Neutrophil (primary cell): ENCODE measurements around the gene RNASEH2B.

Experiments used
- H3K27ac ChIP-seq: fragments of 200-600 bp; sonication (generic); 2 replicates; pipeline ENCODE4 v1.5.1; 2016; ENCODE audit warnings: mild to moderate bottlenecking, moderate library complexity
- H3K27me3 ChIP-seq: fragments of 200-600 bp; sonication (generic); 2 replicates; pipeline ENCODE4 v1.6.0; 2016; ENCODE audit warnings: mild to moderate bottlenecking
- H3K36me3 ChIP-seq: fragments of 200-600 bp; sonication (generic); 2 replicates; pipeline ENCODE4 v1.5.1; 2017
- H3K4me1 ChIP-seq, 2 experiments: fragments of 200-600 bp in 1 of 2; sonication (generic) in 1 of 2; 1 replicate in 1 of 2; 2 replicates in 1 of 2; pipeline versions ENCODE4 v1.5.1 to v1.6.1; 2013 to 2016; ENCODE audit warnings: low read depth in 1 of 2, low read length in 1 of 2, mild to moderate bottlenecking in 1 of 2, moderate library complexity in 1 of 2; ENCODE audit not compliant: control insufficient read depth in 1 of 2, insufficient read depth in 1 of 2
- H3K4me3 ChIP-seq, 2 experiments: fragments of 200-600 bp in 1 of 2; sonication (generic) in 1 of 2; 1 replicate in 1 of 2; 2 replicates in 1 of 2; pipeline ENCODE4 v1.5.1; 2013 to 2016; ENCODE audit warnings: low read depth in 1 of 2, low read length in 1 of 2, mild to moderate bottlenecking in 1 of 2, moderate library complexity in 1 of 2
- H3K9me3 ChIP-seq: fragments of 200-600 bp; sonication (generic); 2 replicates; pipeline ENCODE4 v1.5.1; 2016
- CTCF ChIP-seq: fragments of 200-600 bp; sonication (generic); IDR thresholded peaks from 2 replicates; pipeline ENCODE4 v1.5.1; 2016; ENCODE audit warnings: antibody characterized with exemption

RNASEH2B gene

GRCh38 chr13:50945669-50946068 lies 36.1 kb downstream of the RNASEH2B start:
- no peak overlapping the region for H3K27ac ChIP-seq
- no peaks in the 10 kb centered on the region for H3K4me1 ChIP-seq
- peaks cover 13% of the 10 kb centered on the region for H3K36me3 ChIP-seq
- no peak overlapping the region for H3K4me3 ChIP-seq
- TF ChIP-seq CTCF: no peak
- no peaks in the 10 kb centered on the region for H3K27me3 ChIP-seq
- H3K9me3 ChIP-seq: no peaks in the 10 kb centered on the region

GRCh38 chr13:50948601-50949000 lies 39.0 kb downstream of the RNASEH2B start:
- Histone ChIP-seq H3K27me3 (no peaks in the 10 kb centered on the region), H3K36me3 (peaks cover 9% of the 10 kb centered on the region), H3K4me1 (no peaks in the 10 kb centered on the region), H3K9me3 (no peaks in the 10 kb centered on the region), H3K27ac (no peak overlapping the region), H3K4me3 (no peak overlapping the region)
- TF ChIP-seq CTCF: no peak

- peaks cover 11% of the 10 kb centered on the region for H3K36me3 ChIP-seq
- H3K4me3 ChIP-seq: no peak overlapping the region
- no peaks in the 10 kb centered on the region for H3K9me3 ChIP-seq
- no peak for TF ChIP-seq CTCF
- H3K27me3 ChIP-seq: no peaks in the 10 kb centered on the region
- H3K27ac ChIP-seq: no peak overlapping the region
- H3K4me1 ChIP-seq: no peaks in the 10 kb centered on the region
Observed at GRCh38 chr13:50950849-50951248, 41.3 kb downstream of the RNASEH2B start.

GRCh38 chr13:50951366-50951765 lies 41.8 kb downstream of the RNASEH2B start:
- H3K4me1 ChIP-seq: no peaks in the 10 kb centered on the region
- no peak for TF ChIP-seq CTCF

GRCh38 chr13:50955241-50955640 lies 45.6 kb downstream of the RNASEH2B start:
- no peaks in the 10 kb centered on the region for H3K9me3 ChIP-seq
- no peak for TF ChIP-seq CTCF
- no peaks in the 10 kb centered on the region for H3K27me3 ChIP-seq

More at GRCh38 chr13:50951366-50951765, 41.8 kb downstream of the RNASEH2B start:
- no peaks in the 10 kb centered on the region for H3K9me3 ChIP-seq
- H3K36me3 ChIP-seq: peaks cover 11% of the 10 kb centered on the region
- H3K27ac ChIP-seq: no peak overlapping the region
- H3K4me3 ChIP-seq: no peak overlapping the region
- H3K27me3 ChIP-seq: no peaks in the 10 kb centered on the region

GRCh38 chr13:50955798-50956197 lies 46.2 kb downstream of the RNASEH2B start:
- no peak overlapping the region for H3K4me3 ChIP-seq
- H3K27me3 ChIP-seq: no peaks in the 10 kb centered on the region
- no peaks in the 10 kb centered on the region for H3K4me1 ChIP-seq
- no peak for TF ChIP-seq CTCF
- peaks cover 4% of the 10 kb centered on the region for H3K36me3 ChIP-seq
- no peaks in the 10 kb centered on the region for H3K9me3 ChIP-seq
- H3K27ac ChIP-seq: no peak overlapping the region

More at GRCh38 chr13:50955241-50955640, 45.6 kb downstream of the RNASEH2B start:
- Histone ChIP-seq H3K36me3 (peaks cover 5% of the 10 kb centered on the region), H3K27ac (no peak overlapping the region), H3K4me3 (no peak overlapping the region), H3K4me1 (no peaks in the 10 kb centered on the region)
